GM19438 (cell line): ENCODE measurements around the gene PRRT4.

Experiments used
- ATAC-seq: cut with Tn5 transposase; IDR thresholded peaks from one replicate; pipeline ENCODE4 v1.9.1; 2021; ENCODE audit warnings: low read depth; ENCODE audit not compliant: unreplicated experiment

Gene PRRT4

GRCh38 chr7:128303643-128304042, 57.8 kb downstream of the PRRT4 start:
- no peak for ATAC-seq

- no peak for ATAC-seq
Observed at GRCh38 chr7:128303133-128303532, 58.4 kb downstream of the PRRT4 start.

GRCh38 chr7:128302139-128302538, 59.4 kb downstream of the PRRT4 start:
- no peak for ATAC-seq
